OCI-LY7 (cell line): ENCODE data around the gene MESD. TPM values are rescaled to one million over a fixed set of nuclear protein-coding genes. Genes with fewer than 3 reads are reported as not detected.

ENCODE experiments used
- BruUV-seq: library from RNA; stranded (reverse); fragments of 400-500 nt; replicated peaks from 2 replicates; lab custom pipeline; 2021; lab: Mats Ljungman, UMichigan
- CTCF ChIA-PET: fragments of 300-600 bp; sonication (Branson Sonifier 250); formaldehyde crosslinking; loops from one replicate; lab custom pipeline; 2022; ENCODE audit warnings: antibody characterized with exemption; ENCODE audit not compliant: unreplicated experiment; lab: Charles Lee
- POLR2A ChIA-PET: fragments of 300-600 bp; sonication (Branson Sonifier 250); formaldehyde crosslinking; loops from one replicate; lab custom pipeline; 2022; ENCODE audit warnings: antibody characterized with exemption; lab: Charles Lee
- DNase-seq: peaks from one replicate; pipeline ENCODE4 v3.0.0-alpha.2; 2015; ENCODE audit warnings: low spot score
- H2AFZ ChIP-seq: fragments of 200-600 bp; sonication (generic), shearing (Covaris generic); 2 replicates; pipeline ENCODE4 v1.6.1; 2014; ENCODE audit warnings: mild to moderate bottlenecking, antibody characterized with exemption, low read length, moderate library complexity
- H3K27ac ChIP-seq: fragments of 200-600 bp; sonication (generic); 2 replicates; pipeline ENCODE4 v1.5.1; 2014; ENCODE audit warnings: mixed run types, low read depth, mild to moderate bottlenecking, moderate library complexity, low read length, inconsistent platforms; ENCODE audit not compliant: poor library complexity, severe bottlenecking
- H3K36me3 ChIP-seq: fragments of 200-600 bp; sonication (generic); 2 replicates; pipeline ENCODE4 v1.6.1; 2014; ENCODE audit warnings: mild to moderate bottlenecking, antibody characterized with exemption, low read length, moderate library complexity, mixed read lengths; ENCODE audit not compliant: insufficient read depth
- H3K4me1 ChIP-seq: fragments of 200-600 bp; sonication (generic); 2 replicates; pipeline ENCODE4 v1.5.1; 2014; ENCODE audit warnings: mild to moderate bottlenecking, low read length; ENCODE audit not compliant: insufficient read depth, poor library complexity, severe bottlenecking
- H3K4me2 ChIP-seq: fragments of 200-600 bp; sonication (generic); 2 replicates; pipeline ENCODE4 v1.6.1; 2014; ENCODE audit warnings: mild to moderate bottlenecking, low read length
- H3K4me3 ChIP-seq: fragments of 200-600 bp; sonication (generic); 2 replicates; pipeline ENCODE4 v1.5.1; 2014; ENCODE audit warnings: mild to moderate bottlenecking, low read depth, low read length; ENCODE audit not compliant: poor library complexity, severe bottlenecking
- H3K79me2 ChIP-seq: fragments of 200-600 bp; sonication (generic); 2 replicates; pipeline ENCODE4 v1.6.1; 2016; ENCODE audit warnings: low read depth, mild to moderate bottlenecking, low read length, moderate library complexity, mixed read lengths; ENCODE audit not compliant: insufficient read depth
- H3K9me2 ChIP-seq: fragments of 200-600 bp; sonication (generic); 2 replicates; pipeline ENCODE4 v1.6.1; 2016; ENCODE audit warnings: mild to moderate bottlenecking, low read length, mixed read lengths; ENCODE audit not compliant: insufficient read depth
- H3K9me3 ChIP-seq: fragments of 200-600 bp; sonication (generic); 2 replicates; pipeline ENCODE4 v1.6.1; 2014; ENCODE audit warnings: mild to moderate bottlenecking, mixed run types, low read length, mixed read lengths
- H4K20me1 ChIP-seq: fragments of 200-600 bp; sonication (generic); 2 replicates; pipeline ENCODE4 v1.6.1; 2014; ENCODE audit warnings: mild to moderate bottlenecking, antibody characterized with exemption, low read length, moderate library complexity, mixed read lengths; ENCODE audit not compliant: insufficient read depth
- EZH2phosphoT487 ChIP-seq: fragments of 200-600 bp; sonication (generic); IDR thresholded peaks from 2 replicates; pipeline ENCODE4 v1.6.1; 2018; ENCODE audit warnings: low read depth, borderline replicate concordance, mild to moderate bottlenecking, mixed run types, antibody characterized with exemption, low read length, moderate library complexity, mixed read lengths
- intact Hi-C: fragments of 100-400 bp; cut with micrococcal nuclease; formaldehyde crosslinking; loops from one replicate; pipeline ENCODE4 v1.10.0; 2022; ENCODE audit not compliant: unreplicated experiment
- total RNA-seq, 2 experiments: library from RNA; depleted of rRNA in 1 of 2; stranded (reverse); fragments of >200 nt in 1 of 2; shearing (Covaris generic) in 1 of 2; gene quantifications; 2 replicates each; pipeline ENCODE4 v1.2.3, GENCODE V29; 2014 to 2022
- TF ChIP-seq, protein P1 (sequence below): fragments of 200-600 bp; sonication (generic); conservative IDR thresholded peaks from 2 replicates; pipeline ENCODE4 v1.5.1; 2014; ENCODE audit warnings: mild to moderate bottlenecking, antibody characterized with exemption, low read length, moderate library complexity, mixed read lengths

MESD gene
- total RNA-seq, 2 experiments from 2014 or later, result 17.3 to 27.7 TPM

DNA sequence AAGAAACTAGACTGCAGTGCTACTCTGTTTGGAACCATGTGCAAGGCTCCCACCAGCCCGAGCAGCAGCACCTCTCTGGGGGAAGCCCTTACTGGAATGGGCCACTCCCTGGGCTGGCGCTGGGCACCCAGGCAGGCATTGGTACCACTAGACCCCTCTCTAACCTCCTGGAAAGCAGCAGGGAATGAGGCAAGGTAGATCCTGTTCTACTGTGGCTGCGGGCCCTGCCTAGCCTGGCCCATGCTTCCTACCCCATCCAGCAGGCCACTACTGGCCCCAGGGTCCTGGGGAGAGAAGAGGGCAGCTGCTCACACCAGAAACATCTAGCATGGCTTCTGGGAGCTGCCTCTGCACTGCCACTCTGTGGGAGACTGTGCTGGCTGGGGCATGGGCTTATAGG, 44.8 kb downstream of the MESD start:
- Histone ChIP-seq H2AFZ (no peak overlapping the region), H3K4me1 (no peaks in the 10 kb centered on the region), H4K20me1 (no peaks in the 10 kb centered on the region), H3K36me3 (no peaks in the 10 kb centered on the region), H3K4me3 (no peak overlapping the region), H3K9me3 (no peaks in the 10 kb centered on the region), H3K4me2 (no peak overlapping the region), H3K27ac (no peak overlapping the region), H3K79me2 (no peaks in the 10 kb centered on the region), H3K9me2 (no peaks in the 10 kb centered on the region)
- BruUV-seq, result no TSS peak
- POLR2A ChIA-PET, result no interaction called here
- intact Hi-C loops, result no loop called here
- DNase-seq, result no peak
- CTCF ChIA-PET, result no interaction called here
- TF ChIP-seq, protein P1, sequence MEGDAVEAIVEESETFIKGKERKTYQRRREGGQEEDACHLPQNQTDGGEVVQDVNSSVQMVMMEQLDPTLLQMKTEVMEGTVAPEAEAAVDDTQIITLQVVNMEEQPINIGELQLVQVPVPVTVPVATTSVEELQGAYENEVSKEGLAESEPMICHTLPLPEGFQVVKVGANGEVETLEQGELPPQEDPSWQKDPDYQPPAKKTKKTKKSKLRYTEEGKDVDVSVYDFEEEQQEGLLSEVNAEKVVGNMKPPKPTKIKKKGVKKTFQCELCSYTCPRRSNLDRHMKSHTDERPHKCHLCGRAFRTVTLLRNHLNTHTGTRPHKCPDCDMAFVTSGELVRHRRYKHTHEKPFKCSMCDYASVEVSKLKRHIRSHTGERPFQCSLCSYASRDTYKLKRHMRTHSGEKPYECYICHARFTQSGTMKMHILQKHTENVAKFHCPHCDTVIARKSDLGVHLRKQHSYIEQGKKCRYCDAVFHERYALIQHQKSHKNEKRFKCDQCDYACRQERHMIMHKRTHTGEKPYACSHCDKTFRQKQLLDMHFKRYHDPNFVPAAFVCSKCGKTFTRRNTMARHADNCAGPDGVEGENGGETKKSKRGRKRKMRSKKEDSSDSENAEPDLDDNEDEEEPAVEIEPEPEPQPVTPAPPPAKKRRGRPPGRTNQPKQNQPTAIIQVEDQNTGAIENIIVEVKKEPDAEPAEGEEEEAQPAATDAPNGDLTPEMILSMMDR, result no peak
- no peak for TF ChIP-seq EZH2phosphoT487

DNA sequence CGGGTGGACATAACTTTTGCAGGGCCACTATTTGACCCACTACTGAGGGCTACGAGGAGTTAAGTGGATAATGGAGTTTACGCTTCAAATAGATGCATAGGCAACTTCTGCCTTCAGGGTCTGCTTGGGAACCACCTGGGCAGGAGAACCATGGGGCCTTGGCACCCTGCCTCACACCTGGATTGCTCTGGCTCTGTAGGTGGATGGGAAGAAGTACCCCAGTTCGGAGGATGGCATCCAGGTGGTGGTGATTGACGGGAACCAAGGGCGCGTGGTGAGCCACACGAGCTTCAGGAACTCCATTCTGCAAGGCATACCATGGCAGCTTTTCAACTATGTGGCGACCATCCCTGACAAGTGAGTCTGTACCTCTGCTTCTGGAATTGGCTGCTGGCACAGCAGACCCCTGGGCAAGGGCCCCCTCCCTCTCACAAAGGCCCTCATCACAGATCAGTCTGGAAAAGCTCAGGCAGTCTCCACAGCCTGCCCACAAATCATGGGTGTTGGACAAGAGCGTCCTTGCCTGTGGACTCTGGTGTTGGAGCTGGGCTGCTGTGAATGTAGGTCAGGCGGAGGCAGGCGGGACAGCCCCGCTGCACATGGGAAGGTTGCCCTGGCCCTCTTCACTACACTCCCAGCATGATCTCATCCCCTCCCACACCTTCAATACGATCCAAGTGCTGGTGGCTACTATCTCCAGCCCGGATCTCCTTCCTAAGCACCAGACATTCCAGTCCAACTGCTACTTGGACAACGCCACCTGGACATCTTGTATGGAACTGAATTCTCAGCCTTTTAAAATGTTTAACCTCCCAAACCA, 46.7 kb downstream of the MESD start:
- H2AFZ ChIP-seq, result no peak overlapping the region
- no peak for DNase-seq
- H3K27ac ChIP-seq, result no peak overlapping the region
- intact Hi-C loops, result no loop called here
- no peak for TF ChIP-seq EZH2phosphoT487
- TF ChIP-seq, protein P1, result no peak
- no peak overlapping the region for H3K4me3 ChIP-seq
- H3K4me1 ChIP-seq, result no peaks in the 10 kb centered on the region
- ChIA-PET POLR2A (no interaction called here), CTCF (no interaction called here)
- no peaks in the 10 kb centered on the region for H3K9me2 ChIP-seq
- no peaks in the 10 kb centered on the region for H4K20me1 ChIP-seq
- H3K9me3 ChIP-seq, result no peaks in the 10 kb centered on the region
- no peaks in the 10 kb centered on the region for H3K36me3 ChIP-seq
- H3K79me2 ChIP-seq, result no peaks in the 10 kb centered on the region
- H3K4me2 ChIP-seq, result no peak overlapping the region
- no TSS peak for BruUV-seq

DNA sequence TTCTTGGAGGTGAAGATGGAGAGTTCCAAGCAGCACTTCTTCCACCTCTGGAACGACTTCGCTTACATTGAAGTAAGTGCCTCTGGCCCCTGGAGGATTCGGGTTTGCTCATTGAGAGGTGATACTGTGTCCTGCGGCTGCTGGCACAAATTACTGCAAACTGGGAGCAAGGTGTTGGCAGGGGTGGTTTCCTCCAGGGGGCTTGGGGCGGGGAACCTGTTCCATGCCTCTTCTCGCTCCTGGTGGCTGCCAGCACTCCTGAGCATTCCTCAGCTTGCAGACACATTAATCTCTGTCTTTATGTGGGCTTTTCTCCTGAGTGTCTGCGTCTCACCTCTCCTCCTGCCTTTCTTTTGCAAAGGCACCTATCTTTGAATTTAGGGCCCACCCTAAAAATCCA, 47.4 kb downstream of the MESD start:
- H3K4me3 ChIP-seq, result no peak overlapping the region
- intact Hi-C loops, result no loop called here
- H3K4me1 ChIP-seq, result no peaks in the 10 kb centered on the region
- ChIA-PET CTCF (no interaction called here), POLR2A (interaction anchor here (0.6 kb wide), 1 partner anchor 263 kb away, joined by 3 read pairs; no protein-coding TSS in a partner anchor)
- no peaks in the 10 kb centered on the region for H3K9me2 ChIP-seq
- no TSS peak for BruUV-seq
- H3K9me3 ChIP-seq, result no peaks in the 10 kb centered on the region
- H3K36me3 ChIP-seq, result no peaks in the 10 kb centered on the region
- no peak overlapping the region for H3K4me2 ChIP-seq
- no peak overlapping the region for H3K27ac ChIP-seq
- no peaks in the 10 kb centered on the region for H4K20me1 ChIP-seq
- no peaks in the 10 kb centered on the region for H3K79me2 ChIP-seq
- no peak for DNase-seq
- H2AFZ ChIP-seq, result no peak overlapping the region
- TF ChIP-seq, protein P1, result no peak
- TF ChIP-seq EZH2phosphoT487, result no peak
